ENCODE results near the gene TXK. TPM values are rescaled to one million over a fixed set of nuclear protein-coding genes. Genes with fewer than 3 reads are reported as not detected.

Gene TXK
- not detected in 2 replicates for total RNA-seq
- long read RNA-seq, result 0 reads

DNA sequence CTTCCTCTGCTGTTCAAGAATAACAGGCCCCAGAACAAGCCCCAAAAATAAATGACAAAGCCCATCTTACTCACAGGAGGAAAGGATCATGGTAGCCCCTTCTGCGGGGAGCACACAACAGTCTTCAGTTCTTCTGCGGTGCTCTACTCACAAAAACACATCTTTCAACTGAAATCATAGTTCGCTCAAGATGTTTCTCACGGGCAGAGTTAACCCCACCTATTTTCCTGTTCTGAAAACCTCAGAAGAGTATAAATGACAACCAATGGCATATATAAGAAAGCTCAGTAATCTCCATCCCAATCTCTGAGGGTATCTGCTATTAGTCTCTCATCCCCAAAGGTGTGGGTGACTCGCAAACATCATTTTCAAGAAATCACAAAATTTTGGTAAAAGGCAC, at the start of gene TXK:
TSS of gene TXK (minus strand) at position 170 of the 400 bp plus-strand sequence. CDS start at position 90, 80 bp downstream.
- Mint-ChIP-seq H3K27me3 (ENCODE audit: low read depth) (no peaks in the 10 kb centered on the region), H3K9me3 (no peaks in the 10 kb centered on the region), H3K4me1 (no peaks in the 10 kb centered on the region), H3K4me3 (no peak within 1 kb of the TSS), H3K36me3 (ENCODE audit: low read depth) (no peaks in the 10 kb centered on the region), H3K27ac (ENCODE audit: unreplicated experiment) (no peak within 1 kb of the TSS)
- DNase-seq (ENCODE audit: low read depth, low spot score), result no peak
- TF ChIP-seq, protein P1, sequence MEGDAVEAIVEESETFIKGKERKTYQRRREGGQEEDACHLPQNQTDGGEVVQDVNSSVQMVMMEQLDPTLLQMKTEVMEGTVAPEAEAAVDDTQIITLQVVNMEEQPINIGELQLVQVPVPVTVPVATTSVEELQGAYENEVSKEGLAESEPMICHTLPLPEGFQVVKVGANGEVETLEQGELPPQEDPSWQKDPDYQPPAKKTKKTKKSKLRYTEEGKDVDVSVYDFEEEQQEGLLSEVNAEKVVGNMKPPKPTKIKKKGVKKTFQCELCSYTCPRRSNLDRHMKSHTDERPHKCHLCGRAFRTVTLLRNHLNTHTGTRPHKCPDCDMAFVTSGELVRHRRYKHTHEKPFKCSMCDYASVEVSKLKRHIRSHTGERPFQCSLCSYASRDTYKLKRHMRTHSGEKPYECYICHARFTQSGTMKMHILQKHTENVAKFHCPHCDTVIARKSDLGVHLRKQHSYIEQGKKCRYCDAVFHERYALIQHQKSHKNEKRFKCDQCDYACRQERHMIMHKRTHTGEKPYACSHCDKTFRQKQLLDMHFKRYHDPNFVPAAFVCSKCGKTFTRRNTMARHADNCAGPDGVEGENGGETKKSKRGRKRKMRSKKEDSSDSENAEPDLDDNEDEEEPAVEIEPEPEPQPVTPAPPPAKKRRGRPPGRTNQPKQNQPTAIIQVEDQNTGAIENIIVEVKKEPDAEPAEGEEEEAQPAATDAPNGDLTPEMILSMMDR (conservative IDR thresholded peaks at IDR 0.05), result no peak

DNA sequence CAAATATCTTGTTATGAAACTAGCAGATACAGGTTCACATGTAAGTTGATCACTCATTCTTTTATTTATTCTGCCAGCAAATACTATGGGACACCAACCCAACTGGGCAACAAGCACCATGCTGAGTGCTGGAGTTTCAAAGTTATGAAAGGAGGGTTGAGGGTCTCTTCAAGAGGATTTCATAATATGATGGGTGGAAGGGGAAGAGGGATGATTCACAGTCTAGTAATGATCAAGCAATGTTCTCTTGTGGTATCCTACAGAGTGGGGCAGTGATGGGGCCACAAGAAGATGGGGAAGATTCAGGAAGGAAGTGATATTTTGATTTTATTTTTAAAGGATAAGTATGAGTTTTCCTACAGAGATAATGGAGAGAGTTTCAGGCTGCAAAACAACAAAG, 46.2 kb upstream of the TXK start:
- H3K27ac Mint-ChIP-seq (ENCODE audit: unreplicated experiment), result no peak overlapping the region
- H3K36me3 Mint-ChIP-seq (ENCODE audit: low read depth), result peaks cover 6% of the 10 kb centered on the region
- no peak for DNase-seq (ENCODE audit: low read depth, low spot score)
- peaks cover 8% of the 10 kb centered on the region for H3K9me3 Mint-ChIP-seq
- H3K4me1 Mint-ChIP-seq, result peaks cover 5% of the 10 kb centered on the region
- TF ChIP-seq, protein P1 (conservative IDR thresholded peaks at IDR 0.05), result no peak
- no peak overlapping the region for H3K4me3 Mint-ChIP-seq
- H3K27me3 Mint-ChIP-seq (ENCODE audit: low read depth), result no peaks in the 10 kb centered on the region

DNA sequence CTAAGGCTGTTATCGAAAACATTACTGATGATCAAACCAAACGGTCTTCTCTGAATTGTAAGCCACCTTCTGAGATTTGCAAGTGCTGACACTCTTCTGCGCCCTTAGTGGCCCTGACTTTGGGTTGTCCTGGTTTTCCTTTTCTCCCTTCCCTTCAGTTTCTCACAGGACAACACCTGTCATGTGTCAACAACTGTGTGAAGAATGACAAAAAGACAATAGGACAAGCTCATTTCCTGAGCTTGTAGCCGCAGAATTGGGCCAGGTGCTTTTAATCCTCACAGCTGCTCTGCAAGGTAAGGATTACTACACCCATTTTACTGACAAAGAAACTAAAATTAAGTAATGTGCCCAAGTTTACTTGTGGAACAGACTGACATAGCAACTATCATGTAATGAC, 44.9 kb upstream of the TXK start:
- no peak overlapping the region for H3K27ac Mint-ChIP-seq (ENCODE audit: unreplicated experiment)
- DNase-seq (ENCODE audit: low read depth, low spot score), result no peak
- TF ChIP-seq, protein P1 (conservative IDR thresholded peaks at IDR 0.05), result no peak
- peaks cover 8% of the 10 kb centered on the region for H3K9me3 Mint-ChIP-seq
- no peaks in the 10 kb centered on the region for H3K4me1 Mint-ChIP-seq
- no peaks in the 10 kb centered on the region for H3K27me3 Mint-ChIP-seq (ENCODE audit: low read depth)
- H3K36me3 Mint-ChIP-seq (ENCODE audit: low read depth), result peaks cover 6% of the 10 kb centered on the region
- no peak overlapping the region for H3K4me3 Mint-ChIP-seq

DNA sequence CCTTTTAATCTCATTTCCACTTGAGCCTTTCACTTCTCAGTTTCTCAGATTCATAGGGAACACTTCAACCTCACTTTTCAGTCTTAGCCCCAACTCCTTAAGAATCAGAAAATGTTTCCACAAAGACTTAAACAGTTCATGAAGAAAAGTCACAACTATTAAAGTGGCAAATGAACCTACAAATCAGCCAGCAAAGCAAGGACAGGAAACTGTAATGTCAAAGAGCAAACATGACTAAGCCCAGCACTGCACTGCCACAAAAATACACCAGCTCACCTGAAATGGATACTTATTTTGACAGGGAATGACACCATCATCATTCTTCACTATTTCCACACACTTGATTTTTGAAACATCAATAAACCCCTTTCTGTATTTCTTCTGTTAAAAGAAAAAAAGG, 41.8 kb upstream of the TXK start:
- Mint-ChIP-seq H3K4me3 (no peak overlapping the region), H3K9me3 (peaks cover 8% of the 10 kb centered on the region), H3K4me1 (no peaks in the 10 kb centered on the region), H3K27ac (ENCODE audit: unreplicated experiment) (no peak overlapping the region), H3K27me3 (ENCODE audit: low read depth) (no peaks in the 10 kb centered on the region), H3K36me3 (ENCODE audit: low read depth) (peaks cover 6% of the 10 kb centered on the region)
- TF ChIP-seq, protein P1 (conservative IDR thresholded peaks at IDR 0.05), result no peak
- DNase-seq (ENCODE audit: low read depth, low spot score), result no peak

DNA sequence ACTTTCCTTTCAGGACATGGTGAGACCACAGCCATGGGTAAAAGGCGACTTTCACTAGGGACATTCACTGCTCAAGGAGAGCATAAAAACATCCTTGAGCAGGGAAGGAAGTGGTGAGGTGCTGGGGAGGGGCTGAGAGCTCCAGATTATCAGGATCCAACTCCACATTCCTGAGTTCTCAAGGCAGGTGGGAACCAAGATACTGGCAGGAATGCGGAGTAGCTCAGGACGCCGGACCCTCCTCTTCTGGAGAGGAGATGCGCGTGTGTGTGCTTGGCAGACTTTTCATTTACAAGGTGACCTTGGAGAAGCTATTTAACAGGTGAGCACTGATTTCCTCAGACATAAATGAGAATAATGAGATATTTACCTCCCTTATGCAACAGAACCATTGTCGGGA, 41.3 kb upstream of the TXK start:
- TF ChIP-seq, protein P1 (conservative IDR thresholded peaks at IDR 0.05), result no peak
- DNase-seq (ENCODE audit: low read depth, low spot score), result no peak
- Mint-ChIP-seq H3K27me3 (ENCODE audit: low read depth) (no peaks in the 10 kb centered on the region), H3K36me3 (ENCODE audit: low read depth) (peaks cover 6% of the 10 kb centered on the region), H3K27ac (ENCODE audit: unreplicated experiment) (no peak overlapping the region), H3K4me3 (no peak overlapping the region), H3K4me1 (no peaks in the 10 kb centered on the region), H3K9me3 (peaks cover 8% of the 10 kb centered on the region)
